GM18505 (cell line): ENCODE data around the gene CDH4.

Source experiments
- ATAC-seq: cut with Tn5 transposase; IDR thresholded peaks from one replicate; pipeline ENCODE4 v1.9.1; 2021; ENCODE audit not compliant: unreplicated experiment
- POLR2A ChIP-seq: IDR thresholded peaks from 4 replicates; pipeline ENCODE4 v1.6.1; 2011; ENCODE audit warnings: borderline replicate concordance; ENCODE audit not compliant: insufficient read depth, insufficient read length; ENCODE audit errors: extremely low read depth

The CDH4 gene

GRCh38 chr20:61598586-61598985 is 346.5 kb downstream of the CDH4 start:
- no peak for ATAC-seq
- no peak for TF ChIP-seq POLR2A

- no peak for ATAC-seq
- TF ChIP-seq POLR2A = no peak
Measured at GRCh38 chr20:61599061-61599531, 347.0 kb downstream of the CDH4 start.

GRCh38 chr20:61599541-61599992 is 347.5 kb downstream of the CDH4 start:
- no peak for ATAC-seq
- TF ChIP-seq POLR2A = no peak

GRCh38 chr20:61600016-61600415 is 348.0 kb downstream of the CDH4 start:
- no peak for ATAC-seq
- no peak for TF ChIP-seq POLR2A

- TF ChIP-seq POLR2A = no peak
- no peak for ATAC-seq
Measured at GRCh38 chr20:61601361-61601760, 349.3 kb downstream of the CDH4 start.

GRCh38 chr20:61601853-61602252 is 349.8 kb downstream of the CDH4 start:
- no peak for TF ChIP-seq POLR2A
- ATAC-seq = no peak

- TF ChIP-seq POLR2A = no peak
- no peak for ATAC-seq
Measured at GRCh38 chr20:61603715-61604114, 351.7 kb downstream of the CDH4 start.

GRCh38 chr20:61604549-61604948 is 352.5 kb downstream of the CDH4 start:
- TF ChIP-seq POLR2A = no peak
- no peak for ATAC-seq

- TF ChIP-seq POLR2A = no peak
- no peak for ATAC-seq
Measured at GRCh38 chr20:61605283-61605682, 353.2 kb downstream of the CDH4 start.

- no peak for TF ChIP-seq POLR2A
- ATAC-seq = no peak
Measured at GRCh38 chr20:61605862-61606557, 353.9 kb downstream of the CDH4 start.

GRCh38 chr20:61608275-61609085 is 356.4 kb downstream of the CDH4 start:
- no peak for TF ChIP-seq POLR2A
- no peak for ATAC-seq

GRCh38 chr20:61609461-61609860 is 357.4 kb downstream of the CDH4 start:
- no peak for TF ChIP-seq POLR2A

GRCh38 chr20:61611401-61612180 is 359.5 kb downstream of the CDH4 start:
- no peak for ATAC-seq
- no peak for TF ChIP-seq POLR2A

More at GRCh38 chr20:61609461-61609860, 357.4 kb downstream of the CDH4 start:
- no peak for ATAC-seq
